Caco-2 (cell line): ENCODE measurements around the gene PDCD4. TPM values are rescaled to one million over a fixed set of nuclear protein-coding genes. Genes with fewer than 3 reads are reported as not detected.

ENCODE experiments used
- BruUV-seq: library from RNA; stranded (reverse); fragments of 400-500 nt; replicated peaks from 2 replicates; lab custom pipeline; 2021; lab: Mats Ljungman, UMichigan
- CTCF ChIA-PET: fragments of 300-600 bp; sonication (Branson Sonifier 250); formaldehyde crosslinking; loops from one replicate; lab custom pipeline; 2022; ENCODE audit warnings: antibody characterized with exemption; lab: Charles Lee
- POLR2A ChIA-PET: fragments of 300-600 bp; sonication (Branson Sonifier 250); formaldehyde crosslinking; loops from one replicate; lab custom pipeline; 2022; ENCODE audit warnings: antibody characterized with exemption; lab: Charles Lee
- DNase-seq, 2 experiments: peaks; one replicate each; pipeline versions ENCODE4 v3.0.0 to v3.0.0-alpha.2; 2020 to 2022
- H3K27me3 ChIP-seq: replicated peaks from 2 replicates; pipeline ENCODE4 v1.6.0; 2011; ENCODE audit warnings: low read length; ENCODE audit not compliant: control insufficient read depth, insufficient read depth
- H3K36me3 ChIP-seq: 2 replicates; pipeline ENCODE4 v1.5.1; 2011; ENCODE audit warnings: low read length; ENCODE audit not compliant: control insufficient read depth, insufficient read depth
- H3K4me1 ChIP-seq: fragments of 250-450 bp; sonication (Bioruptor Pico); 2 replicates; pipeline ENCODE4 v1.5.1; 2020; ENCODE audit warnings: mild to moderate bottlenecking
- H3K4me3 ChIP-seq: 2 replicates; pipeline ENCODE4 v1.5.1; 2011; ENCODE audit warnings: low read depth, mild to moderate bottlenecking, control low read depth, low read length
- H3K9me3 ChIP-seq: fragments of 250-450 bp; sonication (Bioruptor Pico); 2 replicates; pipeline ENCODE4 v1.5.1; 2020; ENCODE audit warnings: mild to moderate bottlenecking, moderate library complexity
- H3K27ac Mint-ChIP-seq: one replicate; pipeline ENCODE4 v1.8.0; 2022; ENCODE audit warnings: mixed read lengths; ENCODE audit not compliant: unreplicated experiment
- H3K27me3 Mint-ChIP-seq: one replicate; pipeline ENCODE4 v1.8.0; 2022; ENCODE audit warnings: mixed read lengths; ENCODE audit not compliant: insufficient read depth, unreplicated experiment
- H3K36me3 Mint-ChIP-seq: one replicate; pipeline ENCODE4 v1.8.0; 2022; ENCODE audit warnings: mild to moderate bottlenecking, mixed read lengths; ENCODE audit not compliant: insufficient read depth, unreplicated experiment
- H3K4me1 Mint-ChIP-seq: one replicate; pipeline ENCODE4 v1.8.0; 2022; ENCODE audit warnings: low read depth, mixed read lengths; ENCODE audit not compliant: unreplicated experiment
- H3K4me3 Mint-ChIP-seq: one replicate; pipeline ENCODE4 v1.8.0; 2022; ENCODE audit warnings: mild to moderate bottlenecking, moderate library complexity, mixed read lengths; ENCODE audit not compliant: unreplicated experiment
- H3K9me3 Mint-ChIP-seq: one replicate; pipeline ENCODE4 v1.8.0; 2022; ENCODE audit warnings: mixed read lengths; ENCODE audit not compliant: unreplicated experiment
- CTCF ChIP-seq, 2 experiments: fragments of 200-600 bp in 1 of 2; IDR thresholded peaks; 1 replicate in 1 of 2; 2 replicates in 1 of 2; pipeline versions ENCODE4 v1.5.1 to v1.8.0; 2011 to 2022; ENCODE audit warnings: antibody characterized with exemption in 1 of 2, control low read depth in 1 of 2, inconsistent platforms in 1 of 2, low read depth in 1 of 2, low read length in 1 of 2, mild to moderate bottlenecking in 1 of 2, moderate library complexity in 1 of 2; ENCODE audit not compliant: insufficient read depth in 1 of 2, severe bottlenecking in 1 of 2, unreplicated experiment in 1 of 2
- intact Hi-C: fragments of 100-400 bp; cut with micrococcal nuclease; formaldehyde crosslinking; loops from one replicate; pipeline ENCODE4 v1.10.0; 2022; ENCODE audit not compliant: unreplicated experiment
- total RNA-seq: library from RNA; stranded (reverse); gene quantifications from 2 replicates; pipeline ENCODE4 v1.2.3, GENCODE V29; 2022

Gene PDCD4
- total RNA-seq, 1 experiment from 2014 or later: 66.1 TPM

GRCh38 chr10:110898391-110898790 is 26.7 kb downstream of the PDCD4 start:
- ChIA-PET CTCF (no interaction called here), POLR2A (no interaction called here)
- Histone ChIP-seq H3K27me3 (no peaks in the 10 kb centered on the region), H3K36me3 (no peaks in the 10 kb centered on the region), H3K4me1 (peaks cover 7% of the 10 kb centered on the region; the same call in 1 of the 2 replicates), H3K9me3 (no peaks in the 10 kb centered on the region), H3K4me3 (no peak overlapping the region)
- intact Hi-C loops: no loop called here
- Mint-ChIP-seq H3K4me3 (no peak overlapping the region), H3K27ac (no peak overlapping the region), H3K9me3 (no peaks in the 10 kb centered on the region), H3K36me3 (peaks cover 10% of the 10 kb centered on the region), H3K4me1 (peaks cover 28% of the 10 kb centered on the region), H3K27me3 (no peaks in the 10 kb centered on the region)
- DNase-seq: no peak
- TF ChIP-seq CTCF (IDR thresholded peaks at IDR 0.05; ENCODE audit: insufficient read depth in 1 of 2, low read depth in 1 of 2, low read length in 1 of 2, severe bottlenecking in 1 of 2, unreplicated experiment in 1 of 2): no peak
- BruUV-seq: TSS peak; percentile 68

GRCh38 chr10:110900983-110901382 is 29.3 kb downstream of the PDCD4 start:
- Mint-ChIP-seq H3K4me3 (no peak overlapping the region), H3K9me3 (no peaks in the 10 kb centered on the region), H3K36me3 (peaks cover 10% of the 10 kb centered on the region), H3K27me3 (no peaks in the 10 kb centered on the region), H3K27ac (no peak overlapping the region), H3K4me1 (peaks cover 24% of the 10 kb centered on the region)
- POLR2A ChIA-PET: no interaction called here
- Histone ChIP-seq H3K36me3 (no peaks in the 10 kb centered on the region), H3K4me1 (peaks cover 7% of the 10 kb centered on the region; the same call in 1 of the 2 replicates), H3K4me3 (no peak overlapping the region), H3K27me3 (no peaks in the 10 kb centered on the region), H3K9me3 (no peaks in the 10 kb centered on the region)
- CTCF ChIA-PET: no interaction called here
- TF ChIP-seq CTCF (IDR thresholded peaks at IDR 0.05; ENCODE audit: insufficient read depth in 1 of 2, low read depth in 1 of 2, low read length in 1 of 2, severe bottlenecking in 1 of 2, unreplicated experiment in 1 of 2): no peak
- no TSS peak for BruUV-seq
- no peak for DNase-seq
- intact Hi-C loops: no loop called here

GRCh38 chr10:110901954-110902819 is 30.5 kb downstream of the PDCD4 start:
- H3K4me1 Mint-ChIP-seq: peaks cover 14% of the 10 kb centered on the region
- H3K36me3 Mint-ChIP-seq: peaks cover 7% of the 10 kb centered on the region
- POLR2A ChIA-PET: no interaction called here
- H3K27ac Mint-ChIP-seq: peak overlapping the region; percentile 75
- DNase-seq: peak in 1 of 2 experiments; percentile 47
- H3K4me3 Mint-ChIP-seq: no peak overlapping the region
- Histone ChIP-seq H3K9me3 (no peaks in the 10 kb centered on the region), H3K4me3 (no peak overlapping the region), H3K4me1 (0 out of 2 replicates have a peak, but pooled peaks cover 1% of the 10 kb centered on the region), H3K36me3 (no peaks in the 10 kb centered on the region), H3K27me3 (no peaks in the 10 kb centered on the region)
- CTCF ChIA-PET: no interaction called here
- intact Hi-C loops: loop anchor here (1.0 kb wide), 1 partner anchor 16 kb away; no protein-coding TSS in a partner anchor
- TSS peak; percentile 19 for BruUV-seq
- no peaks in the 10 kb centered on the region for H3K9me3 Mint-ChIP-seq
- TF ChIP-seq CTCF (IDR thresholded peaks at IDR 0.05; ENCODE audit: insufficient read depth in 1 of 2, low read depth in 1 of 2, low read length in 1 of 2, severe bottlenecking in 1 of 2, unreplicated experiment in 1 of 2): no peak
- no peaks in the 10 kb centered on the region for H3K27me3 Mint-ChIP-seq
